Activated CD4-positive, alpha-beta T cell treated with anti-CD3 and anti-CD28 coated beads, Interleukin-2, amount 10 ng/mL, durations not matched to agents 24 days and 14 days (primary cell): Measurements from ENCODE around the gene ATP9B. TPM values are rescaled to one million over a fixed set of nuclear protein-coding genes. Genes with fewer than 3 reads are reported as not detected.

ENCODE experiments used
- DNase-seq: peaks from one replicate; pipeline ENCODE4 v3.0.0; 2022
- H3K27ac Mint-ChIP-seq: one replicate; pipeline ENCODE4 v1.8.0; 2022; ENCODE audit warnings: mild to moderate bottlenecking, mixed read lengths
- H3K27me3 Mint-ChIP-seq: one replicate; pipeline ENCODE4 v1.8.0; 2022; ENCODE audit warnings: mixed read lengths
- H3K36me3 Mint-ChIP-seq: one replicate; pipeline ENCODE4 v1.8.0; 2022; ENCODE audit warnings: low read depth, mild to moderate bottlenecking, mixed read lengths
- H3K4me1 Mint-ChIP-seq: one replicate; pipeline ENCODE4 v1.8.0; 2021; ENCODE audit warnings: mixed read lengths
- H3K4me3 Mint-ChIP-seq: one replicate; pipeline ENCODE4 v1.8.0; 2022; ENCODE audit warnings: mild to moderate bottlenecking, moderate library complexity, mixed read lengths
- H3K9me3 Mint-ChIP-seq: one replicate; pipeline ENCODE4 v1.8.0; 2021; ENCODE audit warnings: mixed read lengths
- intact Hi-C: fragments of 100-400 bp; cut with micrococcal nuclease; formaldehyde crosslinking; loops from one replicate; pipeline ENCODE4 v1.15.1; 2023
- total RNA-seq: library from RNA; stranded (reverse); gene quantifications from 2 replicates; pipeline ENCODE4 v1.2.3, GENCODE V29; 2022

Gene ATP9B
- total RNA-seq, 1 donor from 2014 or later = 30.3 TPM

DNA sequence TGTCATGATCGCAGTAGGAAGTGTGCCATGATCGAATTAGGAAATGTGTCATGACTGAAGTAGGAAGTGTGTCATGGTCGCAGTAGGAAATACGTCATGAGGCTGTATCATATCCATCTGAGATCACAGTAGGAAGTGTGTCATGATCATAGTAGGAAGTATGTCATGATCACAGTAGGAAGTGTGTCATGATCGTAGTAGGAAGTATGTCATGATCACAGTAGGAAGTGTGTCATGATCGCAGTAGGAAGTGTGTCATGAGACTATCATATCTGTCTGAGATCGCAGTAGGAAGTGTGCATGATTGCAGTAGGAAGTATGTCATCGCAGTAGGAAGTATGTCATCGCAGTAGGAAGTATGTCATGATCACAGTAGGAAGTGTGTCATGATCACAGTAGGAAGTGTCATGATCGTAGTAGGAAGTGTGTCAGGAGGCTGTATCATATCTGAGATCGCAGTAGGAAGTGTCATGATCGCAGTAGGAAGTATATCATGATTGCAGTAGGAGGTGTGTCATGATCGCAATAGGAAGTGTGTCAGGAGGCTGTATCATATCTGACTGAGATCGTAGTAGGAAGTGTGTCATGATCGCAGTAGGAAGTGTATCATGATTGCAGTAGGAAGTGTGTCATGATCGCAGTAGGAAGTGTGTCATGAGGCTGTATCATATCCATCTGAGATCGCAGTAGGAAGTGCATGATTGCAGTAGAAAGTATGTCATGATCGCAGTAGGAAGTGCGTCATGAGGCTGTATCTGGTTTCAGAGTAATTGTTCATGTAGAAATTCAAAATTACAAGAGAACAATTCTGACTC lies 270.1 kb downstream of the ATP9B start:
- Mint-ChIP-seq H3K4me1 (no peaks in the 10 kb centered on the region), H3K4me3 (no peak overlapping the region), H3K27me3 (no peaks in the 10 kb centered on the region), H3K9me3 (no peaks in the 10 kb centered on the region), H3K36me3 (peaks cover 7% of the 10 kb centered on the region), H3K27ac (no peak overlapping the region)
- no peak for DNase-seq
- intact Hi-C loops = no loop called here

DNA sequence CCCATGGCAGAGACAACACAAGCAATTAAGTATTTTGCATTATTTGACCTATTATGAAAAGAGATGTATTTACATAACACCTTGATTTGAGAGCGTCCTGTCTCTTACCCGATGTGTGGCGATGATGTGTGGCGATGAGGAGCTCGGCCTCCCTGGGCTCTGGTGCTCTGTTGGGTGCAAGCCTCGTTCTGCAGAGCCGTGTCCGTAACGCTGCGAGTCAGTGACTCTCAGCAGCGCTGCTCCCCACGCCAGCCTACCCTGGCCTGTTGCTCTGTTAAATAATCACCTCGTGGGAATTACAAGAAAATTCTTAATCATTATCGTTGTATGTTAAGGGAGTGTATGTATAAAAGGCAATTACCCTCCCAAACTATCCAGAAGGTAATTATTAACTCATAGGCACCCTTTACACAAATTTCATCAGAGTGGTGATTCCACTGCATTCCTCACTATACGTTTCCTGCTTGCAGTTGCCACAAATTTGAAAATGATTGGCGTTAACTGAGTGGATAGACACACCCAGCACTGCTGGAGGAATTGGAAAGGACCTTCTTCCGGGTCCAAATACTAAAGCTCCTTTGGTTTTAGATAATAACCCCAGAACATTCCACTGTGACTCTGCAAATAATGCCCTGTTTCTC lies 274.5 kb downstream of the ATP9B start:
- Mint-ChIP-seq H3K9me3 (no peaks in the 10 kb centered on the region), H3K4me3 (no peak overlapping the region), H3K4me1 (no peaks in the 10 kb centered on the region), H3K27ac (no peak overlapping the region), H3K36me3 (peaks cover 23% of the 10 kb centered on the region), H3K27me3 (no peaks in the 10 kb centered on the region)
- DNase-seq = no peak
- intact Hi-C loops = no loop called here

DNA sequence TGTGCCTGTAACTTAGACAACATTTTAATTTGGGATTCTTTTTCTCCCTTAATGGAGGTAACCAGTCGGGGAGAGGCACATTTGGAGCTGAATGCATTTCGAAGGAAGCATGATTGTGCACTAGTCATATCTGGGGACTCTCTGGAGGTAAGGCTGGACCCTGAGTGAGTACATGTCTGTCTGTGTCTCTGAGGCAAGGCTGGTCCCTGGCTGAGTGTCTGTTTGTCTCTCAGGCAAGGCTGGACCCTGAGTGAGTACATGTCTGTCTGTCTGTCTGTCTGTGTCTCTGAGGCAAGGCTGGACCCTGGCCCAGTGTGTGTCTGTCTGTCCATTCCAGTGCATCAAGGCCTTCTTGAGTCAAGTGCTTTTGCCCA lies 275.0 kb downstream of the ATP9B start:
- Mint-ChIP-seq H3K27ac (no peak overlapping the region), H3K9me3 (no peaks in the 10 kb centered on the region), H3K4me1 (no peaks in the 10 kb centered on the region), H3K36me3 (peaks cover 20% of the 10 kb centered on the region), H3K4me3 (no peak overlapping the region), H3K27me3 (no peaks in the 10 kb centered on the region)
- intact Hi-C loops = no loop called here
- DNase-seq = no peak

DNA sequence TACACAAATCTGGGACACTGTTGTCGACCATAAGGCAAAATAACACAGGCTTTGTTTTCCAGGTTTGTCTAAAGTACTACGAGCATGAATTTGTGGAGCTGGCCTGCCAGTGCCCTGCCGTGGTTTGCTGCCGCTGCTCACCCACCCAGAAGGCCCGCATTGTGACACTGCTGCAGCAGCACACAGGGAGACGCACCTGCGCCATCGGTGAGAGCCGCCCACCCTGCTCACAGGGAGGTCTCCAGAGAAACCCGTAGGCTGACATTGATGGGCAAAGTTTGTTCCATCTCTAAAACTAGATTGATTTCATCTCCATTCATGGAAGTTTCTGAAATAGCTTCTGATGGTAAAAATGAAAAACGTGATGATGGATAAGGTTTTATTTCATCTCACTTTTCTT lies 276.2 kb downstream of the ATP9B start:
- H3K9me3 Mint-ChIP-seq = no peaks in the 10 kb centered on the region
- intact Hi-C loops = no loop called here
- no peaks in the 10 kb centered on the region for H3K4me1 Mint-ChIP-seq
- no peak for DNase-seq
- H3K36me3 Mint-ChIP-seq = peaks cover 20% of the 10 kb centered on the region
- no peak overlapping the region for H3K27ac Mint-ChIP-seq
- H3K4me3 Mint-ChIP-seq = no peak overlapping the region
- H3K27me3 Mint-ChIP-seq = no peaks in the 10 kb centered on the region

DNA sequence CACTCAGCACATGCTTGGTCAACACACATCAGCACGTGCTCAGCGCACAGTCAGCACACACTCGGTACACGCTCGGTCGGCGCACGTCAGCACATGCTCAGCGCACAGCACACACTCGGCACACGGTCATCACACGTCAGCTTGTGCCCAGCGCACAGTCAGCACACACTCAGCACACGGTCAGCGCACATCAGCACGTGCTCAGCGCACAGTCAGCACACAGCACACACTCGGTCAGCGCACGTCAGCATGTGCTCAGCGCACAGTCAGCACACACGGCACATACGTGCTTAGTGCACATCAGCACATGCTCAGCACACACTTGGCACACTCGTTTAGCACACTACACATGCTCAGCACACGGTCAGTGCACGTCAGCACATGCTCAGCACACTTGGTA lies 276.8 kb downstream of the ATP9B start:
- Mint-ChIP-seq H3K36me3 (peaks cover 20% of the 10 kb centered on the region), H3K4me1 (no peaks in the 10 kb centered on the region), H3K4me3 (no peak overlapping the region), H3K27me3 (no peaks in the 10 kb centered on the region), H3K27ac (no peak overlapping the region), H3K9me3 (no peaks in the 10 kb centered on the region)
- intact Hi-C loops = no loop called here
- no peak for DNase-seq

DNA sequence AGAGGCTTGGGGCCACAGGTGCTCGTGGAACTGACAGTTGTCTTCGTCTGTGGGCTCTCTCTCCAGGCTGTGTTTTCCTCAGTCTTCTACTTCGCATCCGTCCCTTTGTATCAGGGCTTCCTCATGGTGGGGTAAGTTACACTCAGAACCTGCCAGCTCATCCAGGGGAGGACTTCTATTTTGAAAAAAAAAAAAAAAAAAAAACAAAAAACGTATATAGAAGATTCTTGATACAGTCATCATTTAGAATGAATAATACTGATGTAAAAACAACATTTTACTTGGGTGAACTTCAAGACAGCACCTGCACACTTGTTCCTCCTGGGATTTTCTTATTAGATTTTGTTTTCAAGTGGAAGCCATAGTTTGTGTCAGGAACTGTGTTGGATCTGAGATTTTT lies 278.9 kb downstream of the ATP9B start:
- peaks cover 20% of the 10 kb centered on the region for H3K36me3 Mint-ChIP-seq
- H3K4me1 Mint-ChIP-seq = no peaks in the 10 kb centered on the region
- no peak overlapping the region for H3K4me3 Mint-ChIP-seq
- no peaks in the 10 kb centered on the region for H3K9me3 Mint-ChIP-seq
- no peaks in the 10 kb centered on the region for H3K27me3 Mint-ChIP-seq
- intact Hi-C loops = no loop called here
- no peak for DNase-seq
- H3K27ac Mint-ChIP-seq = no peak overlapping the region

DNA sequence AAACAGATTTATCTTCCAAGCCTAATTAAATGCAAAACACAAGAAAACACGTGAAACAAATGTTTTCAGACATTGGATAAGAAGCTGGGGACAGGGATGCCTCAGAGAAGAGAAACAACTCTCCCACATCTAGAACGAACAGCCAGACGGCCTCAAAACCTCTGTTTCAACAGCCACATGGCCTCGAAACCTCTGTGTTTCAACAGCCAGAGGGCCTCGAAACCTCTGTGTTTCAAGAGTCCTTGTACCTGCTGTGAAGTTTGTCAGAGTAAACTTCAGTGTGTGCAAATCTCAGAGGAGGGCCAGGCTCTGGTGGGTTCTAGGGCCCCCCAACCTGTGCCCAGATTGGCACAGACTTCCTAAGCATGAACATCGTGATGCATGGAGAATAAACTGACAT lies 283.2 kb downstream of the ATP9B start:
- intact Hi-C loops = no loop called here
- H3K27me3 Mint-ChIP-seq = no peaks in the 10 kb centered on the region
- no peak overlapping the region for H3K4me3 Mint-ChIP-seq
- no peaks in the 10 kb centered on the region for H3K9me3 Mint-ChIP-seq
- no peak overlapping the region for H3K27ac Mint-ChIP-seq
- H3K4me1 Mint-ChIP-seq = no peaks in the 10 kb centered on the region
- DNase-seq = no peak
- H3K36me3 Mint-ChIP-seq = no peaks in the 10 kb centered on the region

DNA sequence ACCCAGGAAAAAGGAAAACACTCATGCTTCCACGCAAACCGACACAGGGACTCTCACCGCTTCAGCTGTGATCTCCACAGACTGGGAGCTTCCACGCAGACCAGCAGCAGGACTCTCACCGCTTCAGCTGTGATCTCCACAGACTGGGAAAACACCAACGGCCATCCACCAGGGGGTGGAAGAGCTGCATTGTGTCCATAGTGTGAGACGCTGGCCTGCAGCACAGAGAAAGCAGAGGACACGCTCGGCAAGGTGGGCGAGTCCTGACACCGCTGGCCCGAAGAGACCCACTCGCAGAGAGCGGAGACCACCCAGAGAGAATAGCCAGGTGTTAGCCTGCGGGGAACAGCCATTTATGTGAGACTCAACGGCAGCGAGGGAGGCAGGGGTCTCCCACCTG lies 284.1 kb downstream of the ATP9B start:
- Mint-ChIP-seq H3K27ac (no peak overlapping the region), H3K27me3 (no peaks in the 10 kb centered on the region), H3K4me3 (no peak overlapping the region), H3K36me3 (no peaks in the 10 kb centered on the region), H3K4me1 (no peaks in the 10 kb centered on the region), H3K9me3 (no peaks in the 10 kb centered on the region)
- intact Hi-C loops = no loop called here
- no peak for DNase-seq

DNA sequence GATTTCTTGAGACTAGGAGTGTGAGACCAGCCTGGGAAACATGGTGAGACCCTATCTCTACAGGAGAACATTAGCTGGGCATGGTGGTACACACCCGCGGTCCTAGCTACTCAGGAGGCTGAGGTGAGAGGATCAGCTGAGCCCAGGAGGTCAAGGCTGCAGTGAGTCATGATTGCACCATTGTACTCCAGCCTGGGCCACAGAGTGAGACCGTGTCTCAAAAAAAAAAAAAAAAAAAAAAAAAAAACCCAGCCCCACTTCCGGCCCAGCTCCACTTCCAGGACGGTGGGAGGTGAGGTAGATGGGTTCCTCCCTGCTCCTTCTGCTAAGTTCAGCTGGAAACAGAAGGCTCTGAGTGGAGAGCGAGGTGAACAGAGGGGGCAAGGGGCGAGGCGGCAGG lies 285.2 kb downstream of the ATP9B start:
- Mint-ChIP-seq H3K27me3 (no peaks in the 10 kb centered on the region), H3K9me3 (no peaks in the 10 kb centered on the region), H3K4me1 (no peaks in the 10 kb centered on the region), H3K27ac (no peak overlapping the region), H3K36me3 (peaks cover 1% of the 10 kb centered on the region), H3K4me3 (no peak overlapping the region)
- intact Hi-C loops = no loop called here
- no peak for DNase-seq

DNA sequence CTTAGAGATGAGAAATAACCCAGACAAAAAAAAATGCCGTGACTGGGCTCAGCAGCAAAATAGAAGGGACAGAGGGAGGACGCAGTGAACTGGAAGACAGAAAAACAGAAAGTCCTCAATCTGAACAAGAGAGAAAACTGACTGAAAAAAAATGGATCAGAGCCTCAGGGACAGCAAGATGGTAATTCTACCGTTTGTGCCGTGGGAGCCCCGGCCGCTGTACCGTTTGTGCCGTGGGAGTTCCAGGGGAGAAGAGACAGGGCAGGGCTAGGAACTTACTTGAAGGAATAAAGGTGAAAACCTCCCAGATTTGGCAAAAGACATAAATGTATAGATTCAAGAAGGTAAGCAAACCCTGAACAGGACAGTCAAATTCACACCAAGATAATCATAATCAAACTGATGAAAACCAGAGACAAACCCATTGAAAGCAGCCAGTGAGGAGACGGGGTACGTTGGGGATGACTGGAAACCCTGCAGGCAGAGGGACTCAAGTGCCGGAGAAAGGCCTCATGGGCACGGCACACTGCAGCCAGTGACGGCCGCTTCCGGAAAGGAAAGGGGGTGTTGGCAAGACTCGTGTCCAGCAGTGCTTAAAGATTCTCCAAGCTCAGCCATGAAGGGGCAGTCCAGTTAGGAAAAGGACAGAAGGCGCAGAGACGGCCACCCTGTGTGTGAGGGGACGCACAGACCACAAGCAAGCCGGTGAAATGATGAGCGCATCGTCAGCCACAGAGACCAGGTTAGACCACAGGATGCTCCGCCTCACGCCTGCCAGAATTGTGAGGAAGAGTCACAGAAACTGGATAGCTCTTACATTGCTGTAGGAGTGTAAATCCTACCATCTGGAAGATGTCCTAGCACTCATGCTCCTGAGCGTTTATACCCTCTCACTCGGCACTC lies 286.5 kb downstream of the ATP9B start:
- no peaks in the 10 kb centered on the region for H3K27me3 Mint-ChIP-seq
- H3K27ac Mint-ChIP-seq = no peak overlapping the region
- H3K4me1 Mint-ChIP-seq = no peaks in the 10 kb centered on the region
- H3K9me3 Mint-ChIP-seq = no peaks in the 10 kb centered on the region
- DNase-seq = no peak
- H3K36me3 Mint-ChIP-seq = peaks cover 5% of the 10 kb centered on the region
- no peak overlapping the region for H3K4me3 Mint-ChIP-seq
- intact Hi-C loops = no loop called here

DNA sequence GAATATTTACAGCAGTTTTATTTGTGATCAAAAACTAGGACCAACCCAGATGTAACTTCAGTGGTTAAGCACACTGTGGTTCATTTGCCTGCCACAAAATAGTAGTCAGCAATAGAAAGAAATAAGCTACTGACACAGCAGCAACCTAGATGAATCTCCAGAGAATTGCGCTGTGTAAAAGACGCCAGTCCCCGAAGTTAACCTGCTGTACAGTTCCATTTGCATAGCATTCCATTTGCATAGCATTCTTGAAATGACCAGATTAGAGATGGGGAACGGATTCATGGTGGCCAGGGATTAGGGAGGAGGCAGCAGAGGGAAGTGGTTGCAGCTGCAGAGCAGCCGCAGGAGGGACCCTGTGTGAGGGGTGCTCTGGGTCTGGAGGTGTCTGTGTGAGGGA lies 287.2 kb downstream of the ATP9B start:
- H3K9me3 Mint-ChIP-seq = no peaks in the 10 kb centered on the region

DNA sequence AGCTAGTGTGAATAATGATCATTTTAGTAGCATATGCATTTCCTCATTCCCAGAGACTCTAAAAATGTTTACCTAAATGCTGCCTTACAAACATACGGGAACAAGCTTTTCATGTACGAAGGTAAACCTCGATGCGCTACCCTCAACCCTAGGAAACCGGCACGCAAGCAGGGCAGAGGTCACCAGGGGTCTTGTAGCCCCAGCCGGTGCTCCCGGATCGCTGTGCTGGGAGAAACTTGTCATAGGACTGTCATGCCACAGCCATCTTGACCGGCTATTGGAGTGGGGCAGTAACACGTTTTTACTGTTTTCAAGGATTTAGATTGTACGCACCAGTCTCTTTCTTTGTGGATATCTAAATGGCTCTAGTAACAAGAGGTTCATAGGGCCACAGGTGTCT lies 291.7 kb downstream of the ATP9B start:
- Mint-ChIP-seq H3K27ac (no peak overlapping the region), H3K4me1 (no peaks in the 10 kb centered on the region)

More for the DNA sequence above, 287.2 kb downstream of the ATP9B start:
- no peak overlapping the region for H3K4me3 Mint-ChIP-seq
- no peak overlapping the region for H3K27ac Mint-ChIP-seq
- peaks cover 9% of the 10 kb centered on the region for H3K36me3 Mint-ChIP-seq
- H3K27me3 Mint-ChIP-seq = no peaks in the 10 kb centered on the region
- DNase-seq = no peak
- H3K4me1 Mint-ChIP-seq = no peaks in the 10 kb centered on the region
- intact Hi-C loops = no loop called here

DNA sequence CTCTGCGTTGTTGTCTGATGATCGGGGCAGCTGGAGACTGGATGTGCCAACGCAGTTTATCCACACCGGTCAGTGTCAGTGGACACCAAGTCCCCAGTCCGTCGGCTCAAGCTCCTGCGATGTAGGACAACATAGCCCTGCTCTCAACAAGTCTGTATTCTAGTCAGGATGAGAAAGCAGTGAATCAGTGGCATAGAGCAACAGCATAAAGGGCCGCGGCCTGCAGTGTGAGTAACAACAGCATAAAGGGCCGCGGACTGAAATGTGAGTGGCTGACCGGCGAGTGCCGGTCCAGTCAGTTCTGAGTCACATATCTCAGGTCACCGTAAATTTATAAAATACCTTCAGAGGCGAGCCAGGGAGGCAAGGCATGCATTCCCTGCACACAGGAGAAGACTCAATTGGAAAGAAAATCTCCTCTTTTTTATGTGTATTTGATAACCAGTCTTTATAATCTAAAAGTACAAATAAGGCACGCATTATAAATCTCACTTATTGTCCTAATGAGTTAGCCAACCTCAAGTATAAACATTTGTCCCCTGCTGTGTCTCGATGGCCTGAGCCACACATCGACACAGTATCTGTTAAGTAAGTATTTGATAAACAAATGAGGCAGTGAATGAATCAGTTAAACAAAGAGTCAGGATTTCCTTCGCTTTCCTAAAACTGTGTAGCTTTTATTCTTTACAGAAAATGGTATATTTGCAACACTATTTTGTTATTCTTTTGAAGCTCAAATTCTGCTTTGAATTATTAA lies 292.8 kb downstream of the ATP9B start:
- intact Hi-C loops = no loop called here
- Mint-ChIP-seq H3K9me3 (no peaks in the 10 kb centered on the region), H3K4me1 (no peaks in the 10 kb centered on the region), H3K36me3 (peaks cover 9% of the 10 kb centered on the region), H3K27ac (no peak overlapping the region), H3K27me3 (no peaks in the 10 kb centered on the region), H3K4me3 (no peak overlapping the region)
- no peak for DNase-seq

More for the DNA sequence above, 291.7 kb downstream of the ATP9B start:
- Mint-ChIP-seq H3K4me3 (no peak overlapping the region), H3K36me3 (peaks cover 9% of the 10 kb centered on the region), H3K9me3 (no peaks in the 10 kb centered on the region), H3K27me3 (no peaks in the 10 kb centered on the region)
- intact Hi-C loops = no loop called here
- no peak for DNase-seq
